Measurements from ENCODE around the gene LRCH3.
"Not testable (repeated sequence)": the region's sequence is repeated elsewhere in the genome, so short reads cannot be mapped to it uniquely, and the experiment has no call there.

The LRCH3 gene

DNA sequence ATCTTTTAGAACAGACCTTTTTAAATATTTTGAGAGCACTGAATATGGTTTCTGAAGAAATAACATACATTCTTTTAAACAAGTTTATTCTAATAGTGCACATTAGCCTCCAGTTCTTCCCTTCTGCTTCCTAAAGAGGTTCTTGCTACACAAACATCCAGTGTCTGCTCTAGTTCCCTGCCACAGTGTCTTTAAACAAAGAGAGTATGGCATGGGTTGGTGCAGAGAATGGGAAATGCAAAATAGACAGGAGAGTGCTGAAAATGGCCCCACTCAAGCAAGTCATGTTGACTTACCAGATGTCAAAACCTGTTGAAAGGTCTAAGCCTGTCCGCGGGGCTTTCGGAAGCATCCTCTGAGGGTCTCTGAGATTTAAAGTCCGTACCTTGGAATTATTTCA is 86.8 kb downstream of the LRCH3 start:
- TF ChIP-seq, protein P1, sequence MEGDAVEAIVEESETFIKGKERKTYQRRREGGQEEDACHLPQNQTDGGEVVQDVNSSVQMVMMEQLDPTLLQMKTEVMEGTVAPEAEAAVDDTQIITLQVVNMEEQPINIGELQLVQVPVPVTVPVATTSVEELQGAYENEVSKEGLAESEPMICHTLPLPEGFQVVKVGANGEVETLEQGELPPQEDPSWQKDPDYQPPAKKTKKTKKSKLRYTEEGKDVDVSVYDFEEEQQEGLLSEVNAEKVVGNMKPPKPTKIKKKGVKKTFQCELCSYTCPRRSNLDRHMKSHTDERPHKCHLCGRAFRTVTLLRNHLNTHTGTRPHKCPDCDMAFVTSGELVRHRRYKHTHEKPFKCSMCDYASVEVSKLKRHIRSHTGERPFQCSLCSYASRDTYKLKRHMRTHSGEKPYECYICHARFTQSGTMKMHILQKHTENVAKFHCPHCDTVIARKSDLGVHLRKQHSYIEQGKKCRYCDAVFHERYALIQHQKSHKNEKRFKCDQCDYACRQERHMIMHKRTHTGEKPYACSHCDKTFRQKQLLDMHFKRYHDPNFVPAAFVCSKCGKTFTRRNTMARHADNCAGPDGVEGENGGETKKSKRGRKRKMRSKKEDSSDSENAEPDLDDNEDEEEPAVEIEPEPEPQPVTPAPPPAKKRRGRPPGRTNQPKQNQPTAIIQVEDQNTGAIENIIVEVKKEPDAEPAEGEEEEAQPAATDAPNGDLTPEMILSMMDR (IDR thresholded peaks at IDR 0.05; ENCODE audit: extremely low read depth, missing control alignments) = no peak
- no peak for DNase-seq (ENCODE audit: low spot score)

DNA sequence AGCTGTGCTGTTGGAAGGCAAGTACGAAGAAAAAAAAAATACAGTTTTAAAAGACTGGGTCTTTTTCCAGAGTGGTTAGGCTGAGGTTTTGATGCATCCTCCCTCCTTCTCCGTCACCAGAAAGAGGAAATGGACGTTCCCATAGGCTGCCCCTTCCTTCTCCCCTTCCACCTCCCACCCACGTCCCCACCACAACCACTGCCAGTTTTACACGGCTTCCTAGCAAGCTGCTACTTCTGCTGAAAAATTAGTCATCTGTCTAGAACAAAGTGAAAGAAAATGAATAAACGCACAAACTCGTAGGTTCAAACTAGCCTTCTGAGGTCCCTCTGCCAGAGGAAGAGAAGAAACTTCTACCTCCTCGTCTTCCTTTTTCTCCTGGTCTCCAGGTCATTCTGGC is 87.4 kb downstream of the LRCH3 start:
- TF ChIP-seq, protein P1 (IDR thresholded peaks at IDR 0.05; ENCODE audit: extremely low read depth, missing control alignments) = no peak

GRCh38 chr3:197880491-197881269 is 89.6 kb downstream of the LRCH3 start:
- DNase-seq (ENCODE audit: low spot score) = no peak
- TF ChIP-seq, protein P1 (IDR thresholded peaks at IDR 0.05; ENCODE audit: extremely low read depth, missing control alignments) = no peak

More for the DNA sequence above, 87.4 kb downstream of the LRCH3 start:
- DNase-seq (ENCODE audit: low spot score) = peak; percentile 44

DNA sequence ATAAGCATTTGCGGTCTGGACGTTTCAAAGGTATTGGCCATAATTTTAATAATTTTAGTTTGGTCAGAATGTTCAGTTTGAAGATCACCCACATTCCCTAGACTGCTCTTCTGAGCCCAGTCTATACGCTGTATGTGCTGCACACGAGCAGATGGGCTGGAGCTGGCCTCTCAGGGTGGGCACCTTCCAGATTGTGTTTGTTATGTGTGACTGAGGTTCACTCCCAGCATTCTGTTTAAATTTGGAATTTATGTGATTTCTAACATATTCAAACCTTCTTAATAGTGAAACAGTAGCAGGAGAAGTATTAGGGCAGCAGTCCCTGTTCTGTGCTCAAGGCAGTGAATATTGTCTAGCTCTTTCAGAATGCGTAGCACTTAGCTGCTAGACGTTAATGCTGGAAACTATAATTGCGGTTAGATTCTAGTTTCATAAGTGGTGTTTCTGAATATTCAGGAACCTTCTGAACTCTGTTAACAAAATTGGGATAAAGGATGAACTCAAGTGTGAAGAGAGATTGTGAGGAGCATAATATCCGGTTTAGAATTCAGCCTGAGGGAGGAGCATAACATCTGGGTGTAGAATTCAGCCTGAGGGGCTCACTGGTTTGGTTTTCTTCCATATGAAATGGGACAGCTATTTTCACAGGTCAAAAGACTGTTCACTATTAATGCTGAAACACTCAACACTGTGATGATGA is 90.4 kb downstream of the LRCH3 start:
- DNase-seq (ENCODE audit: low spot score) = no peak
- TF ChIP-seq, protein P1 (IDR thresholded peaks at IDR 0.05; ENCODE audit: extremely low read depth, missing control alignments) = no peak

DNA sequence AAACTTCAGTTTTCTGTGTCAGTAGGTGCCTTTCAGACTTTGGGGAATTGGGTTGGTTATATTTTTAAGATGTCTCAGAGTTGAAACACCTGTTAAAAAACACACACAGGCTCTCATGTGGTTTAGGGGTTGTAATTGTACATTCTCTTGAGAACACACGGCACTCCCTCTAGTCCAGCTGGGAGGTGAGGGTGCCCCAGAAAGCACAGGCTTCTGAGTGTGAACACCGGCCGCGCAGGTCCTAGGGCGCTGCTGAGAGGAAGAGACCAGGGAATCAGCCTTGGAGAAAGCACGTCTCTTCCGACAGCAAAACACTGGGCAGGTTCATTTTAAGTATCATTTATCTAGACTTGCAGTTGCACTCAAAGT is 90.9 kb downstream of the LRCH3 start:
- DNase-seq (ENCODE audit: low spot score) = no peak
- TF ChIP-seq, protein P1 (IDR thresholded peaks at IDR 0.05; ENCODE audit: extremely low read depth, missing control alignments) = no peak

DNA sequence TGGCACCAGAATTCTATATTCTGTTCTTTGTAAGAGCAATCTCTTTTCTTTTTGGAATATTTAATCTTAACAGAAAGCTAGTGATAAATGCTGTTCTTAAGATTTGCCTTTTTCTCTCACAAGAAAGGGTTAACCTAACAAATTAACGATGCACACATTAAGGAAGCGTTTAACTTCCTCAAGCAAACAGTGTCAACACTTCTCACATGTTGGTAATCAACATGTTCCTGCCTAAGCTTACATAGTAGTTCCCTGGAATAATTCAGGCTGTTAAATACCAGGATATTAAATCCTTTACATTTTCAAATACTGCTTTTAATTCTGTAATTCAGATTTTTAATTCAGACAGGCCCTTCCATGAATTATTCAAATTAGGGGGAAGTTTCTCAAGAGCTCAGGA is 91.5 kb downstream of the LRCH3 start:
- TF ChIP-seq, protein P1 (IDR thresholded peaks at IDR 0.05; ENCODE audit: extremely low read depth, missing control alignments) = no peak
- DNase-seq (ENCODE audit: low spot score) = no peak

DNA sequence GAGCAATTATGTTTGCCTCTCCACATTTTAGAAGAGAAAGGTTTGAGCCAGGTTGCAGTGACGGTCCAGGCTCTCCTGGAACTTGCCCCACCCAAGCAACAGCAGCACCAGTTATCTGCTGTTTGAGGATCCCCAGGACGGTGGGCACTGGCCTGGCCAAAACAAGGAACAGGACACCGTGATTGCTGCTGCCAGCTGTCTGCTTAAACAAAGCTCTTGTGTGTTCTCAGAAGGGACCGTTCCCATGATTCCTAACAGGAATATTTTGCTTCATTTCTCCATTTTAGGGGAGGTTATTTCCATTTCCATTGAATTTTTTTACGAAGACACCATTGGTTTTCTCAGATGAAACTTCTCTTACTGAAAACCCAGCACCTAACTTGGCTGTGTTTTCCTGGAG is 92.5 kb downstream of the LRCH3 start:
- no peak for DNase-seq (ENCODE audit: low spot score)
- TF ChIP-seq, protein P1 (IDR thresholded peaks at IDR 0.05; ENCODE audit: extremely low read depth, missing control alignments) = no peak

DNA sequence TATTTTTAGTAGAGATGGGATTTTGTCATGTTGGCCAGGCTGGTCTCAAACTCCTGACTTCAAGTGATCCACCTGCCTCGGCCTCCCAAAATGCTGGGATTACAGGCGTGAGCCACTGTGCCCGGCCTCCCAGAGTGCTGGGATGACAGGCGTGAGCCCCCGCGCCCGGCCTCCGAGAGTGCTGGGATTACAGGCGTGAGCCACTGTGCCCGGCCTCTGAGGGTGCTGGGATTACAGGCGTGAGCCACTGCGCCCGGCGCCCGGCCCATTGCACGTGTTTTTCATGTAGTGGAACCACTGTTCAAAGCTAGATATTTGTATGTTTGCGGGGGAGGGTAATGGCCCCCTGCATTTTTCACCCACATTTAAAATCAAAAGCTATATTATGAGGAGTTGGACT is 93.3 kb downstream of the LRCH3 start:
- not testable (repeated sequence) for DNase-seq (ENCODE audit: low spot score)

DNA sequence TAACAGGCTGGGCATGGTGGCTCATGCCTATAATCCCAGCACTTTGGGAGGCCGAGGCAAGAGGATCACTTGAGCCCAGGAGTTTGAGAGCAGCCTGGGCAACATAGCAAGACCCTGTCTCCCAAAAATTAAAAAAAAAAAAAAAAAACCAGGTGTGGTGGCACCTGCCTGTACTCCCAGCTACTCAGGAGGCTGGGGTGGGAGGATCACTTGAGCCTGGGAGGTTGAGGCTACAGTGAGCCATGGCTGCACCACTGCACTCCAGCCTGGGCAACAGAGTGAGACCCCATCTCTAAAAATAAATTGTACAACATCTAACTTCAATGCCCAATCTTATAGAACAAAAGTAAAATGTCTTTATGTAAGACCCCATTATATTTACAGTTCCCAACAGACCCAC is 95.0 kb downstream of the LRCH3 start:
- DNase-seq (ENCODE audit: low spot score) = not testable (repeated sequence)

- DNase-seq (ENCODE audit: low spot score) = not testable (repeated sequence)
Measured at GRCh38 chr3:197887430-197888053, 96.5 kb downstream of the LRCH3 start.
